Anterior cingulate cortex (tissue), 58 donors: Measurements from ENCODE around the gene IL16.
"Not testable (repeated sequence)": the region's sequence is repeated elsewhere in the genome, so short reads cannot be mapped to it uniquely, and the experiment has no call there.

ENCODE experiments used
- DNase-seq, 58 donors: peaks; one replicate each; lab custom pipeline; 2025; lab: John Stamatoyannopoulos, UW

IL16 gene

DNA sequence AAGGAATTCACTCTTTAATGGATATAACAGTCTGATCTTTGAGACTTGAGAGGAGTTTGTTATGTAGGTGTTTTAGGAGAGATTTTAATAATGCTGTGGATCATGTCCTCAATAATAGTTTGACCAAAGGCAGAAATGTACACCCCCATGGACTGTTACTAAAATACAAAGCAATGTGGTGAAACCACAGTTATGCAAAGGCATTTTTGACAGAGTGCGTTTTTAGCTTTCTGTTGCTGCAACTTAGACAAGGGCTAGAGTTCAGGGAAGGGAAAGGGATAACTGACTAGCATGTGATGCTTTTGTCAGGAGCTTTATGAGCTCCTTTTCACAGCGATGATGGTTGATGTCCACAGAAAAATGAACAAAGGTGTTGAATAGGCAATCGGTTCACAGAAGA lies 130.8 kb downstream of the IL16 start:
- no peak for DNase-seq

DNA sequence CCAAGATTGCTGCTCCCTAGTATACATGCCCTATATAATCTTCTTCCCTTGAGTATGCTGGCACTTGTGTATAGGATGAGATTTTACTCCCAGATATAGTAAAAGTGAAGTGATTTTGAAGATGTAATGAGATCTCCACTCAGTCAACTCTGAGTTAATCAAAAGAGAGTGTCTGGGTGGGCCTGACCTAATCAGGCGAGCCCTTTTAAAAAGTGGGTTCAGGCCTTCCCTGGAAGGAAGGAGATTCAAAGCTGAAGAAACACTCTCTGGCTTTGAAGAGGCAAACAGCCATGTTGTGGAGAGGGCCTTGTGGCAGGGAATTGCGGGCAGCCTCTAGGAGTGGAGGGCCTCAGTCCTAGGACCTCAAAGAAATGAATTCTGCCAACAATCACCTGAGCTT lies 132.8 kb downstream of the IL16 start:
- no peak for DNase-seq

DNA sequence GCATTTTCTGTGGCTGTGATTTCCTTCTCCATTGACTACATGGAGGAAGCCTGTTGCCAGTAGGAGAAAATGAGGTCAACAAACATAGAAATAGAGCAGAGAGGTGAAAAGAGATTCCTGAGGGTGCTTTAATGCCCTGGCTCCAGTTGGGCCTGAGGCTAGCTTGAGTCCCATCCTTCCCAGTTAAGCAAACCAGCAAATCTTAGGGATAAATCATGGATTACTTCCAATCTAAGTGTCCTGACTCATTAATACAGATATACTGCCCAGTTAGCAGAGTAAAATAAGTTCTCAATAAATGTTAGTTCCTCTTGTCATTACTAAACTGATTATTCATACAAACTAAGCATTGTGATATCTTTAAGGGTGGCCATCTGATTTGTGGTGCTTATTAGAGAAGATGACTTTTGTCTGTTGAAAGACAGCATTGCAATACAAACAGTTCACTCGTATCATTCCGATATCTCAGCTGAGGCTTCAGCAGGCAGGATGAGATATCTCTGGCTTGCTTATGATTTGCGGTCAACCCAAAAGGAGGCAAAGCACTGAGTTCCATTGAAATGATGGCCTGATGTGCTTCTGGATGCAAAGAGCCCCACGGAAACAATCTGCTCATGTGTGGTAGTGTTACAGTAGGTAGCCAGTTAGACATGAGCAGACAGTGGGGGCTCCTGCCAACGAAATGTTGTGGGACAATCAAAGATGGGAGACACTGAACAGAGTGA lies 133.8 kb downstream of the IL16 start:
- DNase-seq = no peak

DNA sequence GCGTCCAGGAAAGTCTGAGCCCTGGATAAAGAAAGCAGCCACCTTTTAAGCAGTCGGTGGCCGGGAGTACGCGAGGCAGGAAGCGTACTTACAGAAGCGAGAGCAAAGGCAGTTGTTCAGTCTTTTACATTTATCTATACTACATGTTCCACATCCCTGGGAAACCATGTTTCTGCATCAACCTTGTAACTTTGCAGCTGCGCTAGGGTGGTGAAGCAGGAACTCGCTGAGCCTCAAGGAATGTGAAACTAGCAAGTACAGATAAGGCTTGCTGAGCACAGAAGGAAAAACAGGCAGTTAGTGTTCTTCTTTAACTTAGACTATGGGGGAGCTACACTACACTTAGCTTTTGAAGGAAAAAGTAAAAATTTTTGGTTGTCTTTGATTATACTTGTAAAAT lies 134.5 kb downstream of the IL16 start:
- DNase-seq = not testable (repeated sequence)

DNA sequence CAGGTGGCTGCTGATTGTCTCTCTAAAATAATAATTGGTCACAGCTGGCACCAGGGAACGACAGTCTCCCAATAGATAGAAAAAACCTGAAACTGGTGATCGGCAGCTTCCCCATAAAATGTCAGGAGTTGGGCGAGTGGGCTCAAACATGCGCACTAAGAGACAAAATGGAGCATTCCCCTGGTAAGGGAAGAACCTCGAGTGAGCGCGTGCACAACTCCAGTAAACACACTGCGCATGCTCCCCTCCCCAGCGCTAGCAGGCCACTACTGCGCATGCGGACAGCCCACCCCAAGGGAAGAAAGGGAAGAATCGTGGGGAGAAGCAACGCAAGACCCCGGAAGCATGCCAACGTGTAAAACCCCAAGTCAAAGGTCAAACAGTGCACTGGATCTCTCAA lies 134.9 kb downstream of the IL16 start:
- DNase-seq = no peak

DNA sequence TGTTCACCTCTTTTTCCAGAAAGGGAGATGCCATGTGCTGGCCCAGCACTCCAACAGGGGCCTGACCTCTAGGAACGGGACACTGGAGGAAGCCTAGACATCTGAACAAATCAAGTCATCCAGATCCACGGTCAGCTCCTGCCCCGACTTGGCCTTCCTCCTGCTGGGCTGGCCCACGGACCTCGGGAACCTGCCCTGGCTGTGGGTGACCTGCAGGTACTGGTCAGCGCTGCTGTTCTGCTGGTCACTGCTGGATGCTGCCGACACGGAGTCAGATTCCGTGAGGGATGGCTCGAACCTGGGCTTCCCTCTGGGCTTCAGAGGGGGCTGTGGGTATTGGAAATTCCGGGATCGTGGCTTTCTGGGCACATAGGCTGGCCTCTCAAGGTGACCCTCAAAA lies 135.6 kb downstream of the IL16 start:
- no peak for DNase-seq

DNA sequence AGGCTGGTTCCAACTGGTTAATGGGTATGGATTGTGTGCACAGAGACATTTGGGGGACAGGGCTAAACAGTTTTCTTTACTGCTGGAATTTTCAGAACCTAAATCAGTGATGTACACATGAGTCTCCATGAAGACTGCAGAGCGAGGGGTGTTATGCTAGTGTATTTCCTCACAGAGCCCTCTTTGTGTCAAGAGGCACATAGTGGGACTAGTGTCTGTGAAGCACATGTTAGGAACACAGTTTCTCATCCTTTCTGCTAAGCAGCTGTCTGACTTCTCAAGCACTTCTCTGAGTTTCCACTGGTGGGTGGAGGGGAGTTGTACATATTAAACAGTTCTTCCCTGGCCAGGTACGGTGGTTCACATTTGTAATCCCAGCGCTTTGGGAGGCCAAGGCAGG lies 136.7 kb downstream of the IL16 start:
- no peak for DNase-seq

DNA sequence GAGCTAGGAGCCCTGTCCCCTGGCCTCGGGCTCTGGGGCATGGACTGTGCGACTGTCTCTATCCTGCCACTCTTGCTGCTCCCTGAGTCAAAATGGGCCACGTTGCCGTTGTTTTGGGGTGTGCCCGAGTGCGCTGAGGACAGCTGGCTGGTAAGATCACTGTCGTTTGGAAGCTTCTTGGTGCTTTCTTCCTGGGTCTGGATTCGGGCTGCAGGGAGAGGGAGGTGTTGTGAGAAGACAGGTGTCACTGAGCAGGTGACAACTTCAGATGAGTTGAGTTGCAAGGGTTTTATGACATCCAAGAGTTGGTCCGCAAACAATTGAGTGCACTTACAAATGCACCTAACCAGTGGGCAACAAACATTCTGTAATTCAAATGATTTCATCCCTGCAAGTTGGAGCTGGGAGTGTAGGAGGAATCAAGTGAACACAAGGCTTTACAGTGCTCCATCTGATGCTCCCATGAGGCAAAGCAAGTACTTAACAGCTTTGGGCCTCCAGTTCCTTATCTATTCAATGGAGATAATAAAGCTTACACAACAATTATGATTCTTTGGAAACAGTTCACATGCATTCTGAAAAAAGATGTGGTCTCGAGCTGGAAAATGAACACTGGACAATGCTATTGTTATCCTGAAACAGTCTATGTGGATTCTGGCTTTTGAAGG lies 138.2 kb downstream of the IL16 start:
- no peak for DNase-seq

DNA sequence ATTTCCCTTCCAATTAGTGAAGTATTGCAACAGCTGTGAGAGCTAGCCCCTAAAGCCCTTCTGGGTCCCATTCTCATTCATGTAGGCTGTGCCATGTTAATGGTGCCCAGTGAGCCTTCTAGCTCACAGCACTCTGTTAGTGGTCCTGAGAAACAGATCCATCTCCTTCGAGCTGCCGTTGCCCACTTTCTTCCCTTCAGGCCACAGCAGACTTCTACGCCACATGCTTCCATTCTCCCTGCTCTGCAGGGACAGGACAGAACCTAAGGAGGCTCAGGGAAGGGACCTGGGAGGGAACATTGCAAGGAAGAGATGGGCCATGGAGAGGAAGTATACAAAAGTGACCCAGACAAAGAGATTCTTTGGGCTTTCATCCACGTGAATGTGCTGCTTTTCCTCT lies 139.0 kb downstream of the IL16 start:
- DNase-seq = no peak

DNA sequence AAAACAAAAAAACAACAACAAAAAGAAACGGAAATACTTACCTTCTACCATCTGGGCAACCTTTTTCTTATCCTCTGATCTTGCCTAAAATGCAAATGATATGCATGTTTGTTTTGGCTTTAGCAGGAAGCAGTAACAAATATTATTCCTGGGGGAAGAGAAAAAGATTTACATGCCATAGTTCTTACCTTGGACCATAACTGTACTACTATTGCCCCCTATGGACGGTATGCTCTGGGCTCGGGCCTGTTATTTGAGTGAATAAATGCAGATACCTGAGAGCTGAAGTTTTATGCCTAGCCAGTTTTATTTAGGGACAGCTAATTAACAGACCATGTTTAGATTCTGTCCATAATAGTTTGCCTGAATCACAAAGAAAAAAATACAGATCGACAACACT lies 139.9 kb downstream of the IL16 start:
- DNase-seq = no peak

DNA sequence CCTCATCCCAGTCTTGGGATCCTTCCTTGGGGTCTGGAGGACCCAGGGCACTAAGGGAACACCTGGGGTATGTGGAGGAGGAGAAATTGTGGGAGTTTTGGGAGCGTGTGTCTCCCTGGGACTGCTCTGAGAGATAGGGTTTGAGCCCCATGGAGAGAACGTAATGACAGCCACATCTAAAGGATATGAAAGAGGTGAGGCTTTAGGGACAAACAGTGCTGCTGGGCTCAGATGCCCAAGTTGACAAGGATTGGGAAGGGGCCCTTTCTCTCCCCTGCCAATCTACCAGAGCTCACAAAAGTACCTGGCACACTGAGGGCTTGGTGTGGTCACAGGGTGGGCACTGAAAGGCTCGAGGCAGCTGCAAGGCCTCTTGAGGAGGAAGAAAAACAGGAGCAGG lies 140.6 kb downstream of the IL16 start:
- DNase-seq = no peak

DNA sequence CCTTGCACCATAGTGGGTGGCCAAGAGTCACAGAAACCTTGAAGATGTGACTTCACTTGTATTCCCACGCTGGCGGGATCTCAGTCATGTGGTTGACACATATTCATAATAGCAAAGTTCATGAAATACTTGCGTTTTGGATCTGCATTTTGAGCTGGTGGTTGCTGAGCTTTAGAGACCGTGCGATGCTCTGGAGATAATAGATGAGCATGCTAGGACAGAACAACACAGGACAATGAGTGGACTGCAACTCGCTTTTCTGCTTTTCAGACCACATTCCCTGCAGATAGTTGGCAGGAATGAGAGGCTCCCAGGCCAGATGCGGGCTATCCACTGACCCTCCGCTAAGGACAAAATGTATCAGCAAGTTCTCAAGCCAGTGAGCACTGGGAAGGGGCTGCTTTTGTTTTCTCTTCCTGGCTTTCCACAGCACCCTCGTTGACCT lies 141.1 kb downstream of the IL16 start:
- no peak for DNase-seq

DNA sequence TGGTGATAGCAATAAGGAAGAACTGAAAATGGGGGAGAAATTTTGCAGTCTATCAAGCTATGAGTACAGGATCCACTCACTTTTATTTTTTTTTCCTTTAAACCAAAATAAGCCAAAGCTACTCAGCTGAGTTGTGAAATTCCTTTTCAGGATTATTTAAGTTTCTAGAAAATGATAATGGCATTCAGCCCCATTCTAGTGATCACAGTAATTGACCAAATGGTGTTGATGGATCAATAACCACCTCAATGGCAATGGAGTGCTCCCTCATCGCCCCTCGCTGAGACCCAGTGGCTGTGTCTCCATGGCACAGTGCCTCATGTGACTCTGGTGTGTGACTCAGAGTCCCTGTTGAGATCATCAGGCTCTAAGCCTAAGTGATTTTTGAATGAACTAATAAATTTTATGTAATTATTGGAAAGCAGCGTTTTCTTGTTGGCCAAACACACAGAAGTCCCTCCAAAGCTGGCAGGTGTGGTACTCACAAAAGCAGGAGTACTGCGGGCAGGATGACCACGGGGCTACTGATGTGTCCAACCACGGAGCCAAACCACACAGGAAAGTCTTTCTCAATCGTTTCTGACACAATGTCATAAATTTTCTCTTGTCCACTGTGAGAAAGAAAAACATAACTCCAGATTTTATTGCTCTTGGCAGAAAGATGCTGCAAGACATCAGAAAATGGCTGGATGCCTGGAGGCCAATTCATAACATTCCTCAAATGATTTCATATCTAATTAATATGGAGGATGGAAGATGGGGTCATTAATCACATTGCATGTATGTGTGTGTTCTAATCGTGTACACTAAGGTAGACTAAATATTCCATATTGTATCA lies 141.7 kb downstream of the IL16 start:
- no peak for DNase-seq

DNA sequence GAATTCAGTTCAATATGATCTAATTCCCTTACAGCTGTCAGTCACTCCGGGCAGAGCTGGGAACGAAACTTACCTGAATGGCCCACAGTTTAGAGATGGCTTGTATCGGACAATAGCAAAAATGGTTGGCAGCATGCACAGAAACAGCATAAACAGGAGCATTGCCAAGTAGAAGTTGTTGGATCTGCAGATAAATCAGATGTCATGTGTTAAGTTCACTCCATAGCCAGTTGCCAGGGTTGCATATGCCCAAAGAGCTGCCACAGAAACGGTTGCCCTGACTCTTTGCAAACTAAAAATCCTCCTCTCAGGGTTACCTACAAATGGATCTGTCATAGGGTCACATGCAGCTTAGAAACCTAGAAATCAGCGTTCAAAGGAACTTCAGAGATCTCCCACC lies 142.6 kb downstream of the IL16 start:
- DNase-seq = no peak

DNA sequence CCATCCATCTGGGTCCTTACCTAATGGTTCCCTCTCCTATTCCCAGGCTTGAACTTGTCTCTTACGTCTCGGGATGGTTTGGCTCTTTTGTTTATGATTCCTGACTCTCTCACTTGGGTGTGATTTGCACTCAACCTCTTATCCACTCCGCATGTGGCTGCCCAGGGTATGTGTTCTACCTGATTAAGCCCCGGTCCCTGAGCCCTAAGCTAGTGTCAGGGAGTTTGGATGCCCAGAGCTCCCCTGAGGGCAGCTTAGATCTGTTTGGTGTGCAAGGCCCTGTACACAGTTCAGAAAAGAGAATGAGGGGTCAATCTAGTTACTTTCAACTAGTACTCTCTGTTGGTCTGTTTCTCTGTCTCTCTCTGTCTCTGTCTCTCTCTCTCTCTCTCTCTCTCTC lies 143.2 kb downstream of the IL16 start:
- no peak for DNase-seq

DNA sequence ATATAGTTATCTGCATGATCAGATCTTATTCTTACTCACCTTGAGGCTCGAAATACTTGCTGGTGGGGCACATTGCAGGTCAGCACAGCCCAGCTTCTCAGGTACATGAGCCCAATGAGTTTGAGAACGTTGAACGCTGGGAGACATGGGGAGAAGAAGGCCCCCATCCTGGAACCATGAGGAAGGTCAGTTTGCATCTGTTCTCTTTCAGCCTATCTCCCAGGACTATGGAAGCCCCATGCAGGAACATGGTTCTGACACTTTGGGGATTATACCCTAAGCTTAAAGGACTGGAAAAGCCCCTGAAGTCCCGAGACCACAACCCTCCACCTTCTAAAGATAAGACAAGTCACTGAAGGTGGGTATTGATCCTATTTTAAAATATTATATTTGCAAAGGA lies 144.7 kb downstream of the IL16 start:
- DNase-seq = no peak

DNA sequence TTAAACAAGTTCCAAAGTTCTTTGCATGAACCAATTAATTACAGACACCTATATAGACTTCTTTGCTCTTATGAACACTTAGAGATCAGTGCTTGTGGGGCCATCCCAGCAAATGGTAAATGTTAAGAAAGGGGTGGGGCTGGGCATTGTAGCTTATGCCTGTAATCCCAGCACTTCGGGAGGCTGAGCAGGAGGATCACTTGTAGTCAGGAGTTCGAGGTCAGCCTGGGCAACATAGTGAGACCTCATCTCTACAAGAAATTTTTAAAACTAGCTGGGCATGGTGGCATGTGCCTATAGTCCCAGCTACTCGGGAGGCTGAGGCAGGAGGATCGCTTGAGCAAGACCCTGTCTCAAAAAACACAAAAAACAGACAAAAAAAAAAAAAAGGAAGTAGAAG lies 146.7 kb downstream of the IL16 start:
- no peak for DNase-seq

DNA sequence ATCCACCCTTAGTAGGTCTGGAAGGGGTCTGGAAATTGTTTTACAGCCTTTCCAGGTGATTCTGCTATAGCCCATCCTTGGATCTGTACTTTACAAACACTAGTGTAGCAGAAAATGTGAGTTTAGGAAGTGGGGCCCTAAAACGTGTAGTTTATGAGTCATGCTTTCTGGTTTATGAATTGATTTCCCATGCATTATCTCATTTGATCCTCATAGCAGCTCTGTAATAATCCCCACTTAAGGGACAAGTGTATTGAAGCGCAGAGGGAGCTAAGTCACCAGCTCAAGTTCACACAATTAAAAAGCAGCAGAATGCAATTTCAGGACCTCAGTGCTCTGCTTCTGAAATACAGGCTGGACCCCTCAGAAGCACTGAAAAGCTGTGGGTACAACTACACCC lies 149.9 kb downstream of the IL16 start:
- no peak for DNase-seq

DNA sequence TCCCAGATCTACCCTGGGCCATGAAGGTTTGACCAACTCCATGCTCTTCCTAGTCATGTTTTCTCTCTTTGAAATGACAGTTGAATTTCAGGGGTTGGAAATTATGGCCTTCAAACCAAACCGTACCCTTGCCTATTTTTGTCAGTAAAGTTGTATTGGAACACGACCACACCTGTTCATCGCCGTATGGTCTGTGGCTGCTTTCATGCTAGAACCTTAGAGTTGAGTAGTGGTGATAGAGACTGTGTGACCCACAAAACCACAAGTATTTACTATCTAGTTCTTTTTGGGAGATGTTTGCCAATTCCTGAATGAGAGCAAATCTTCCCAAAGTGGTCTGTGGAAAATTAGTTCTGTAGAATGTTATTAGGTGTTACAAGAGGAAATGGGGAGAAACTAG lies 151.2 kb downstream of the IL16 start:
- no peak for DNase-seq

DNA sequence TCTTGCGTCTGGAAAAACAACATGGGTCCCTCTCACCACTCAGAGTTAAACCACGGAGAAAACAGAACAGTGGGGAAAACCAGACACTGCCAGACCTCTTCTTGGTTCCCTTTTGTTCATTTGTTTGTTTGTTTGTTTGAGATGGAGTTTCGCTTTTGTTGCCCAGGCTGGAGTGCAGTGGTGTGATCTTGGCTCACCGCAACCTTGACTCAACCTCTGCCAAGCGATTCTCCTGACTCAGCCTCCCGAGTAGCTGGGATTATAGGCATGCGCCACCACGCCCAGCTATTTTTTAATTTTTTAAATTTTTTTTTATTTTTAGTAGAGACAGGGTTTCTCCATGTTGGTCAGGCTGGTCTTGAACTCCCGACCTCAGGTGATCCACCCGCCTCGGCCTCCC lies 152.0 kb downstream of the IL16 start:
- not testable (repeated sequence) for DNase-seq

DNA sequence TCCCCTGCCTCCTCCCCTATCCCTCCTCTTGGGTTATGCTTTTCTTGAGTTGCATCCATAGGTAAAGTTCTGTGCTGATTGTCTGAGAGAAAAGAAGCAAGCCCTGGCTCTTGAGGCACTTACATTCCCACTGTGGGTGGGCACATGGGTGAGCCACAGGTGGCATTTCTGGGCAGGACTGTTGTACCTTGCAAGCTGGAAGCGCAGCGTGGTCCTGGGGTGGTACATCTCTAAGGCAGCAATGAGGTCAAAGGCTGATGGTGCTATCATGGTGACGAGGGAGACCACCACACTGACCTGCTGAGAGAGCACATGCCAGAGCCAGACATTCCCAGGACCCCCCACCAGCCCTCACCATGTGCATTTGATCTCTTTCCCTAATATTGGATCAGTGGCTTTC lies 152.6 kb downstream of the IL16 start:
- DNase-seq = no peak

DNA sequence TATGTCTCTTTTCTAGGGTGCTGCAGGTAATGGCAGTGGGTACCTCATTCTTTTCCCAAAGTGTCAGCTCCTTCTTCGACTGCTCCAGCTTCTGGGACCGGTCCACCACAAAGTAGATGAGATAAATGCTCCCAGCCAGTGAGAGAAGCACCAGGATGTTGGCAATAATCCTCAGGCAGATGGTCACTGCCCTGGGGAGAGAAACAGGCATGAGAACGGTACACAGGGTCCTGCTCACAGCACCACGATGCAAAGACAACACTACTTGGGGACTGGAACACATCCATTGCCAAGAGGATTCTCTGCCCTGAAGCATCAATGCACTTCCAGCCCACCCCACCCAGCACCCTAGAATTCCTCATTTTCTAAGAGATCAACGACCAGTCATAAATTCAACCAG lies 155.0 kb downstream of the IL16 start:
- peak in 1 of 58 donors; percentile 6 for DNase-seq
